Measurements from ENCODE around the gene LRPAP1. TPM values are rescaled to one million over a fixed set of nuclear protein-coding genes. Genes with fewer than 3 reads are reported as not detected.
"Not testable (repeated sequence)": the region's sequence is repeated elsewhere in the genome, so short reads cannot be mapped to it uniquely, and the experiment has no call there.

The LRPAP1 gene
- total RNA-seq, 4 donors from 2014 or later, result 65.0 to 131 (median 100) TPM

GRCh38 chr4:3574865-3575264, 42.6 kb upstream of the LRPAP1 start:
- H3K4me3 ChIP-seq; H3K9me3 ChIP-seq; intact Hi-C loops (cut with DNase I; ENCODE audit: low total_unique reads); H3K27ac ChIP-seq; ATAC-seq; H3K4me1 ChIP-seq; in situ Hi-C loops (cut with MboI; ENCODE audit: low sequenced_read_pairs in 4 of 4); DNase-seq; H3K36me3 ChIP-seq; H3K27me3 ChIP-seq: not testable (repeated sequence)

GRCh38 chr4:3574346-3574745, 42.1 kb upstream of the LRPAP1 start:
- H3K27ac ChIP-seq; ATAC-seq; in situ Hi-C loops (cut with MboI; ENCODE audit: low sequenced_read_pairs in 4 of 4); DNase-seq; H3K9me3 ChIP-seq; H3K27me3 ChIP-seq; H3K4me3 ChIP-seq; H3K4me1 ChIP-seq; H3K36me3 ChIP-seq; intact Hi-C loops (cut with DNase I; ENCODE audit: low total_unique reads): not testable (repeated sequence)

GRCh38 chr4:3573131-3573530, 40.9 kb upstream of the LRPAP1 start:
- H3K27ac ChIP-seq, result no peak overlapping the region
- intact Hi-C loops (cut with DNase I; ENCODE audit: low total_unique reads), result no loop called here
- in situ Hi-C loops (cut with MboI; ENCODE audit: low sequenced_read_pairs in 4 of 4), result no loop called here
- no peaks in the 10 kb centered on the region for H3K9me3 ChIP-seq
- H3K27me3 ChIP-seq, result peaks cover 0 to 9% (median 0%) of the 10 kb centered on the region in 3 donors
- ATAC-seq (no peak), DNase-seq (no peak)
- no peaks in the 10 kb centered on the region for H3K36me3 ChIP-seq
- no peak overlapping the region for H3K4me3 ChIP-seq
- no peaks in the 10 kb centered on the region for H3K4me1 ChIP-seq
- no peak for TF ChIP-seq CTCF (IDR thresholded peaks at IDR 0.05 in 4 of 5, conservative IDR thresholded peaks at IDR 0.05 in 1 of 5)
- no peak for TF ChIP-seq POLR2A (IDR thresholded peaks at IDR 0.05)

DNA sequence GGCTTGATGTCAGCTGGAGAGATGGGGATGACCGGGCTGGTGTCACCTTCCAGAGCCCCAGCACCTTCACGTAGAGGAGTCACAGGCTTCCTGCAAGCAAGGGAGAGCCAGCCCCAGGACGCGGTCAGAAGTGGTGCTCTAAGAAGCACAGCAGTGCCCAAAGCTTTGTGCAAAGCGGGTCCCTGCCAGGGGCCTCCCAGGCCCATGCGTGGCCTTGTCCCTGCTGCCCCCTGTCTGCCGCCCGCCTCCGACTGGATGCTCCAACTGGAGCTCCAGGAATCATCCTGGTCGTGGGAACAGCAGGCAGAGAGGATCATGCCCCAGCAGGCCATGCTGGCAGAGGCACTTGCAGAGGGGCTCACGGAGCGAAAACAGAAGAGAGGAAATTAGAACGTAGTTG, 40.1 kb upstream of the LRPAP1 start:
- no peaks in the 10 kb centered on the region for H3K36me3 ChIP-seq
- intact Hi-C loops (cut with DNase I; ENCODE audit: low total_unique reads), result no loop called here
- no peak for DNase-seq
- peaks cover 0 to 9% (median 0%) of the 10 kb centered on the region in 3 donors for H3K27me3 ChIP-seq
- no peaks in the 10 kb centered on the region for H3K4me1 ChIP-seq
- no peak for ATAC-seq
- H3K9me3 ChIP-seq, result no peaks in the 10 kb centered on the region
- in situ Hi-C loops (cut with MboI; ENCODE audit: low sequenced_read_pairs in 4 of 4), result no loop called here
- TF ChIP-seq CTCF (IDR thresholded peaks at IDR 0.05 in 4 of 5, conservative IDR thresholded peaks at IDR 0.05 in 1 of 5) (no peak), POLR2A (IDR thresholded peaks at IDR 0.05) (no peak)
- no peak overlapping the region for H3K27ac ChIP-seq
- no peak overlapping the region for H3K4me3 ChIP-seq

GRCh38 chr4:3571921-3572320, 39.7 kb upstream of the LRPAP1 start:
- intact Hi-C loops (cut with DNase I; ENCODE audit: low total_unique reads) (no loop called here), in situ Hi-C loops (cut with MboI; ENCODE audit: low sequenced_read_pairs in 4 of 4) (no loop called here)
- no peaks in the 10 kb centered on the region for H3K9me3 ChIP-seq
- no peak overlapping the region for H3K4me3 ChIP-seq
- TF ChIP-seq CTCF (IDR thresholded peaks at IDR 0.05 in 4 of 5, conservative IDR thresholded peaks at IDR 0.05 in 1 of 5) (no peak), POLR2A (IDR thresholded peaks at IDR 0.05) (no peak)
- no peak for ATAC-seq
- H3K27ac ChIP-seq, result no peak overlapping the region
- H3K4me1 ChIP-seq, result no peaks in the 10 kb centered on the region
- no peaks in the 10 kb centered on the region for H3K36me3 ChIP-seq
- H3K27me3 ChIP-seq, result peaks cover 0 to 9% (median 0%) of the 10 kb centered on the region in 3 donors
- no peak for DNase-seq

DNA sequence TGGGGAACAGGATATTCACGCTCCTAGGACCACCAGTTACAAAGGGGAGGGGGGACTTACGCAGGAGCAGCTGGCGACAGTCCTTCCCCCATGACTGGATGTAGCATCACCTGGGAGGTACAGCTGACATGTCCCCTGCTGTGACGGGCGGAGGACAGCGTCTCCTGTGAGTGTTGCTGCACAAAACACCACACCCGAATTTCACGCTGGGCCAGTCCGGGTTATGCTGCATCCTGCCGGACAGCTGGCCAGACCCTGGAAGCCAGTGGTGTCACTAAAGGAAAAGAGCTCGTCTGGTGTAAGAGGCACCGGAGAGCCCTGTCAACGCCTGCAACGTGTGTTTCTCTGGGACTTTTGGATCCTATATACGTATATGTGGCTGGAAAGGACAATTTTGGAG, 38.7 kb upstream of the LRPAP1 start:
- DNase-seq; in situ Hi-C loops (cut with MboI; ENCODE audit: low sequenced_read_pairs in 4 of 4); H3K9me3 ChIP-seq; H3K36me3 ChIP-seq; ATAC-seq; H3K27ac ChIP-seq; H3K4me1 ChIP-seq; intact Hi-C loops (cut with DNase I; ENCODE audit: low total_unique reads); H3K4me3 ChIP-seq: not testable (repeated sequence)
- H3K27me3 ChIP-seq, result peaks cover 0 to 11% (median 0%) of the 10 kb centered on the region in 3 donors

- intact Hi-C loops (cut with DNase I; ENCODE audit: low total_unique reads); in situ Hi-C loops (cut with MboI; ENCODE audit: low sequenced_read_pairs in 4 of 4): not testable (repeated sequence)
- H3K27me3 ChIP-seq, result peaks cover 0 to 11% (median 0%) of the 10 kb centered on the region in 3 donors
Measured at GRCh38 chr4:3569611-3570010, 37.4 kb upstream of the LRPAP1 start.

GRCh38 chr4:3566701-3567100, 34.5 kb upstream of the LRPAP1 start:
- H3K27ac ChIP-seq; H3K9me3 ChIP-seq; H3K36me3 ChIP-seq; ATAC-seq; intact Hi-C loops (cut with DNase I; ENCODE audit: low total_unique reads); H3K4me3 ChIP-seq; H3K4me1 ChIP-seq; DNase-seq; H3K27me3 ChIP-seq; in situ Hi-C loops (cut with MboI; ENCODE audit: low sequenced_read_pairs in 4 of 4): not testable (repeated sequence)

More at GRCh38 chr4:3569611-3570010, 37.4 kb upstream of the LRPAP1 start:
- not testable (repeated sequence) for H3K4me1 ChIP-seq, H3K4me3 ChIP-seq, DNase-seq, ATAC-seq, H3K9me3 ChIP-seq, H3K27ac ChIP-seq, H3K36me3 ChIP-seq

GRCh38 chr4:3566301-3566700, 34.1 kb upstream of the LRPAP1 start:
- ATAC-seq; H3K27me3 ChIP-seq; DNase-seq; H3K9me3 ChIP-seq; H3K4me3 ChIP-seq; H3K27ac ChIP-seq; in situ Hi-C loops (cut with MboI; ENCODE audit: low sequenced_read_pairs in 4 of 4); H3K4me1 ChIP-seq; H3K36me3 ChIP-seq; intact Hi-C loops (cut with DNase I; ENCODE audit: low total_unique reads): not testable (repeated sequence)
